ENCODE data around the gene TOM1.
"Not testable (repeated sequence)": the region's sequence is repeated elsewhere in the genome, so short reads cannot be mapped to it uniquely, and the experiment has no call there.

The TOM1 gene

GRCh38 chr22:35376728-35377472, 77.2 kb downstream of the TOM1 start:
- DNase-seq, result peak; percentile 87 to 90

GRCh38 chr22:35377735-35378134, 78.0 kb downstream of the TOM1 start:
- DNase-seq, result peak in 1 of 2 experiments; percentile 13

GRCh38 chr22:35378621-35379020, 78.9 kb downstream of the TOM1 start:
- DNase-seq, result no peak

GRCh38 chr22:35379146-35379993, 79.7 kb downstream of the TOM1 start:
- DNase-seq, result no peak

DNA sequence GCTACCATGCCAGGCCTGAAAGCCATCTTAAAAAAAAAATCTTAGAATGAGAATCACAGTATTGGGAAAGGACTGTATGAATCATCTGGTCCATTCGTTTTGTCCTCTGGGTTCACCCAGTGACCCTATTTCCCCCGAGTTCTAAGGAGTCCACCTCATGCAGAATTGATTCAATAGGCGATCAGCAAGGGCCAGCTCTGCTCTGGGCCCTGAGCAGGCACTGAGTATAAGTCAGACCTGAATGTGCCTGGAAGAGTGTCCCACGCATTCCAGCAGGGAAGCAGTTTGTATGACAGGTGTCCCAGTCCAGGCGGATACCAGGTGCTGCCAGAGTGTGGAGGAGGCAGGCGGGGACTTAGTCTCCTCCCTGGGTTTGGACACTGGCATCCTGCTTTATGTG, 80.3 kb downstream of the TOM1 start:
- no peak for DNase-seq

- DNase-seq, result peak; percentile 77 to 78
Observed at GRCh38 chr22:35380537-35381423, 81.1 kb downstream of the TOM1 start, which contains the start of gene HMOX1. HMOX1 (plus strand) TSS chr22:35381096; CDS start chr22:35381174, 78 bp downstream.

- DNase-seq, result no peak
Observed at GRCh38 chr22:35381424-35382009, 81.8 kb downstream of the TOM1 start.

- DNase-seq, result no peak
Observed at GRCh38 chr22:35383679-35384071, 84.0 kb downstream of the TOM1 start.

DNA sequence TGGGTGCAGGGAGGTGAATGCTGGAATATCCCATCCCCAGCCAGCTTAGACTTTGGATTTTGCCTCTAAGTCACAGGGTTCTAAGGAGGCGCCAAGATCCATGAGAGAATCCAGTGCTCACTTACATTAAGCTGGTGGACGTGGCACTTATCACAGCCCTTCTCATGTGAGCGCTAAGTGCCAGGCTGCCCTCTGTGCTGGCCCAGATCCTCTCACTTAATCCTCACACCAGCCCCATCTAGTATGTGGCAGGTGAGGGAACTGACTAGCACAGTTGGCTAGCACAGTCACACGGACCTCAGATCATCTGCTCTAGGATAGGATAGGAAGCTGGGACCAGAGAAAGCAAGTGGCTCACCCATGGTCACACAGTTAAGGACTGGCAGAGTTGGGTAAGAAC, 84.8 kb downstream of the TOM1 start:
- DNase-seq, result no peak

GRCh38 chr22:35384975-35385588, 85.4 kb downstream of the TOM1 start:
- no peak for DNase-seq

DNA sequence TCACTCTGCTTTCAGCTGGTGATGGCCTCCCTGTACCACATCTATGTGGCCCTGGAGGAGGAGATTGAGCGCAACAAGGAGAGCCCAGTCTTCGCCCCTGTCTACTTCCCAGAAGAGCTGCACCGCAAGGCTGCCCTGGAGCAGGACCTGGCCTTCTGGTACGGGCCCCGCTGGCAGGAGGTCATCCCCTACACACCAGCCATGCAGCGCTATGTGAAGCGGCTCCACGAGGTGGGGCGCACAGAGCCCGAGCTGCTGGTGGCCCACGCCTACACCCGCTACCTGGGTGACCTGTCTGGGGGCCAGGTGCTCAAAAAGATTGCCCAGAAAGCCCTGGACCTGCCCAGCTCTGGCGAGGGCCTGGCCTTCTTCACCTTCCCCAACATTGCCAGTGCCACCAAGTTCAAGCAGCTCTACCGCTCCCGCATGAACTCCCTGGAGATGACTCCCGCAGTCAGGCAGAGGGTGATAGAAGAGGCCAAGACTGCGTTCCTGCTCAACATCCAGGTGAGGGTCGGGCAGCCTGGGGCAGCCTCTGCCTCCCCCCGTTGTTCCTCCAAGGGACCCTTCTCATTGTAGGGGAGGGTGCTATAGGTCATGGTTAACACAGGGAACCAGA, 87.1 kb downstream of the TOM1 start:
- no peak for DNase-seq

- no peak for DNase-seq
Observed at GRCh38 chr22:35390933-35391332, 91.2 kb downstream of the TOM1 start.

DNA sequence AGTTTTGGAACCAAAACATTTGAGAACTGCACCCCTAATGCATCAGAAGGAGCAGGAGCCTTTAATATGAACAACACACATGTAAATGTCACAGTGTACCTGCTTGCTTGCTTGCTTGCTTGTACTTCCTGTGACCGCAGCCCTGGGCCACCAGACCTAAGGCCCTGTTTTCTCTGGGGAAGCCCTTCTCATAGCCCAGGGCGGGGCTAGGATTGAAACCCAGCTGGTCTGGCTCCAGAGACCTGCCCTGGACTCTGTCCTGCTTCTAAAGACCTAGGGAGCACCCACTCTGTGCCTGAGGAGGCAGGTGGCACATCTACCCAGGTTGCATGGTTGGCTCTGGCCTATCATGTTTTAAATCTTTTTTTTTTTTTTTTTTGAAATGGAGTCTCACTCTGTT, 92.7 kb downstream of the TOM1 start:
- no peak for DNase-seq

GRCh38 chr22:35393116-35394010, 93.7 kb downstream of the TOM1 start:
- no peak for DNase-seq

GRCh38 chr22:35394011-35394312, 94.3 kb downstream of the TOM1 start:
- DNase-seq, result no peak

DNA sequence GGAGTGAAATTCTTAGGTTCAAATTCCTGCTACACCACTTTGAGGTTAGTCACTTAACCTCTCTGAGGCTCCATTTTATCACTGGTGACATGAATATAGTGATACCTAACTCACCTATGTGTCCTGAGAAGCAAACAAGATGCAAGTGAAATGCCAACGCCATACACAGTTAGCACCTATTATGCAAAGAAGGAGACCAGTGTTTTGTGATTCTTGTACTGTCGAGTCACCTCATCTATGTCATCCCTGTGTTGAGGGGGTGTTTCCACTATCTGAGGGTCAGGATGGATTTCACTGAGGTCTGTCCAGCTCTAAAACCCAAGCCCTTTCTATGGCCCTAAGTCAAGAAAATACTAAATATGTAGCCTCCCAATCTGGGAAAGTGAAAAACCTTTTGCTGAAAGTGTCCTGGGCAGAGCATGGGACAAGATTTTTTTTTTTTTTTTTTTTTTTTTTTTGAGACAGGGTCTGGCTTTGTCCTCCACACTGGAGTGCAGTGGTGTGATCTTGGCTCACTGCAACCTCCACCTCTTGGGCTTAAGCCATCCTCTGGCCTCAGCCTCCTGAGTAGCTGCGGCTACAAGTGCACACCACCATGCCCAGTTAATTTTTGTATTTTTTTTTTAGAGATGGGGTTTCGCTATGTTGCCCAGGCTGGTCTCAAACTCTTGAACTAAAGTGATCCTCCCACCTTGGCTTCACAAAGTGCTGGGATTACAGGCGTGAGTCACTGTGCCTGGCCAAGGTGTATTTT, 95.3 kb downstream of the TOM1 start:
- DNase-seq, result no peak

GRCh38 chr22:35396622-35397021, 96.9 kb downstream of the TOM1 start:
- DNase-seq, result not testable (repeated sequence)

- DNase-seq, result no peak
Observed at GRCh38 chr22:35397095-35397904, 97.6 kb downstream of the TOM1 start.

Measured in AML-193 (cell line).